ENCODE results near the gene ADAMTS6. TPM values are rescaled to one million over a fixed set of nuclear protein-coding genes. Genes with fewer than 3 reads are reported as not detected.
A peak's percentile ranks its signal among the peaks of the same experiment; 100 is the strongest.

ADAMTS6 gene
- polyA plus RNA-seq, 10 donors, result 0.75 to 3.4 (median 1.2) TPM

DNA sequence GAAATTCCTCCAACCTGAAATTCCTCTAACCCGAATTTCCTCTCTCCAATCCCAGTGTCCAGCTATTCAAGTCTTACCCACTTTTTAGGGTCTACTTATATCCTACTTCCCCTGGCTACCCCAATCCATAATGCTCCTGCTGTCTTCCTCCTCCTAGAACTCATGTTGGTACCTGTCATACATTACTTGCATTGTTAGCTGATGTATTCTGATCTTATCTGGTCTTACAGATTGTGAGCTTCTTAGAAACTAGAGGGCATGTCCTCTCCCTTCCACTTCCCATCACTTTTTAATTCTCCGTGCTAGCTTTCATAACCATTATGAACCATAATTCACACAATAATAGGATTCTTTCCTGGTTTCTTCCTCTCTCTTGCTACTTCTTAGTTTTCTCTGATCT, 376.9 kb downstream of the ADAMTS6 start:
- DNase-seq, result no peak

DNA sequence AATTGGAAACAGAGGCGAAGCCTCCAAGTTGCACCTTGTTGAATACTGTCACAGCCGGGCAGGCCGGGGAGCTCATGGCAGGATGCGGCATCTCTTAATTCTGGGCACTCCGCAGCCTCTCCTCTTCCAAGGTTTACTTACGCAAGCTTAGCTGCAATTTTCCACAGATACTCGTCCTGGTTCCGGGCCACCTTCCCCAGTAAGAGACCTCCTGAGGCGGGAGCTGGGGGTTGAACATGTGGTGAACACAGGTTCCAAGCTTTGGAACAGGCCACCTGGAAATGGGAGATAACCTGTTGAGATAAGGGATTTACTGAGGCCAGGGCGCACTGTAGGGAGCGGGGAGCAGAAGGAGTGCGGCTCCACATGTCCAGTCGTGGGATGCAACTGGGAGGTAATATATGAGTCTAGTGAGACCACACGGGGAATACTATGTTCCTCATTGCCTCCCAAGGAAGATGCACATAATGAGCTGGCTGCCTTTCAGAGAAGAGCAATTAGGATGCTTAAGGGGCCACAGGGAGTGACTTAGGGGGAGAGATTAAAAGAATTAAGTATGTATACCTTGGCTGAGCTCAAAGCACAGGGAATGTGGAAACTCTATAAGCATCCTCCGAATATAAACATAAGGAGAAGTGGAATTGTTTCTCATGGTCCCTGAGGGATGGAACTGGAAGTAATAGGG, 377.8 kb downstream of the ADAMTS6 start:
- DNase-seq, result peak in 2 of 3 donors; percentile 47 to 75

DNA sequence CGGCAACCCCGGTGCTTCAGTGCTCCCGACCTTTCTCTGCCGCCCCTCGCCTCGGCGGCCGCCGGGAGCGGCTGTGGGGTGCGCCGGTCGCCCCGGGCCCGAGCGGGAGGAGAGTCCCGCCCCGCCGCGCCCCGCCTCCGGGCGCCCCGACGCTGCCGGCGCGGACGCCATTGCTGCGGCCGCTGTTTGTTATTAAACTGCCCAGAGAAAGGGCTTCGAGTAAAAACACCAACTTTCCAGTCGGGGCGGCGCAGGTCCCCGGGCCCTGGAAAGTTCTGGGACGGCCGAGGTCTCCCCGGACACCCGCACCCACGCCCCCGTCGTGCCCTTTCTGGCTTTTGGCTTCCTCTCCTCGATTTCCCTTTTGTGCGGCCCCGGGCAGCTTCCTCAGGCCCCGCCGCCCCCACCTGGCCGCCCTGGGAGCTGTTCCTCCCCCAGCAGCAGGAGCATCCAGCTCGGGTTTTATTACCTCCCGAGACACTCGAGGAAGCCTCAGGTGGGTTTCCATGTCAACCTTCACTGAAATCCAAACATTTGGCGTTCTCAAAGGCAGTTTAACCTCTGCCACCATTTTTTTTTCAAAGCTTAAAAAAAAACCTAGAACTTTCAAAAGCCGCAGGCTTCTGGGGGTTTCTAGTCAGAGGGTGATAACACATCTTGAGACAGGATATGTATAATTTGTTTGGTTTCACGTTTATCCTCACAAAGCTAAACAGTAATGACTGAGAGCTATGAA, 378.6 kb downstream of the ADAMTS6 start:
- DNase-seq, result peak; percentile 37 to 88 (median 59)

- peak in 1 of 3 donors; percentile 77 for DNase-seq
Measured at GRCh38 chr5:65102371-65102975, 379.2 kb downstream of the ADAMTS6 start.

GRCh38 chr5:65101632-65102100, 380.1 kb downstream of the ADAMTS6 start:
- no peak for DNase-seq

DNA sequence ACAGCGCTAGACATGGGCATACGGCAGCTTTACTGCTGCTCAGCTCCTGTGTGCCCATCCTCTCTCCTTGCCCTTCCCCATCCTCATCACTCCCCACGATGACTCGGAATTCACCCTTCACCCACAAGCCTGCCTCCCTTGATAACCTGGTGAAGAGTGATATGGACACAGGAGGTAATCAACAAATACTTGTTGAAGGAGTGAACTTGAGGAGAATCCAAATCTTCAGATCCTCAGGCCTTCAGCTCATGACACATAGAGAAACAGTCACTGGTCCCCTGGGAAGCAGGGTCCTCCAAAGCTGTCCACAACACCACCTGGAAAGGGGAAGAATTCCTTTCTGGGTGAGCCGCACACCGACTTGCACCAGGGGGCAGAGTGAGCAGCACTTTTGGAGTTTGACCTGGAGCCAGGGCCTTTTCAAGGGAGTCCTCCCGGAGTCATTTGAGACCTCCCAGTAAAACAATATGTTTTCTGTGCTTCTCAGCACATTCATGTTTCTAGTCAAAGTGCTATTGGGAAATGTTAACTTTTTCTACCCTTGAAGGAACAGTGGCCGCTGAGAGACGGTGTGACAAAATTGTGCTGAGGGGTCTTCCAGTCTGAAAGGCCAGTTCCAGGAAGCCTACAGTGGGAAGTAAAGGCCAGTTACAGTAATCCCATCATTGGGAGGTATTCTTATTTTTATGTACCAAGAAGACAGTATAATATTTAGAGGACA, 380.6 kb downstream of the ADAMTS6 start:
- DNase-seq, result peak; percentile 73 to 84 (median 74)

Other genes with a start within 250 kb of the ADAMTS6 start
- 10 to 100 TPM; 10.8 to 28.6 (median 18.5) TPM for gene CENPK, start 81.2 kb upstream of the ADAMTS6 start, polyA plus RNA-seq (ENCODE audit: insufficient read length in 10 of 10)
- 10 to 100 TPM; 31.7 to 66.5 (median 40.2) TPM for gene PPWD1, start 81.4 kb upstream of the ADAMTS6 start, polyA plus RNA-seq (ENCODE audit: insufficient read length in 10 of 10)
- 10 to 100 TPM; 16.5 to 23.3 (median 19.4) TPM for gene TRIM23, start 142.4 kb upstream of the ADAMTS6 start, polyA plus RNA-seq (ENCODE audit: insufficient read length in 10 of 10)
- gene SHLD3, start 143.1 kb upstream of the ADAMTS6 start, polyA plus RNA-seq (ENCODE audit: insufficient read length in 10 of 10), result 1 to 10 TPM; 2.4 to 3.8 (median 2.9) TPM
- gene TRAPPC13, start 143.1 kb upstream of the ADAMTS6 start, polyA plus RNA-seq (ENCODE audit: insufficient read length in 10 of 10), result 10 to 100 TPM; 14.0 to 26.1 (median 21.1) TPM
- gene SGTB, start 240.2 kb upstream of the ADAMTS6 start, polyA plus RNA-seq (ENCODE audit: insufficient read length in 10 of 10), result 10 to 100 TPM in 2 of 10 donors, 1 to 10 TPM in 8; 6.4 to 12.1 (median 8.7) TPM
- gene NLN, start 240.3 kb upstream of the ADAMTS6 start, polyA plus RNA-seq (ENCODE audit: insufficient read length in 10 of 10), result 10 to 100 TPM; 14.2 to 26.6 (median 17.7) TPM